Prostate gland (tissue), 2 donors: ENCODE data around the gene SCN2A. TPM values are rescaled to one million over a fixed set of nuclear protein-coding genes. Genes with fewer than 3 reads are reported as not detected.

Source experiments
- DNase-seq: peaks from one replicate; pipeline ENCODE4 v3.0.0-alpha.2; 2019; ENCODE audit warnings: low spot score
- H3K27ac ChIP-seq, 2 donors: fragments of 200-600 bp; sonication (generic); 2 replicates each; pipeline ENCODE4 v1.5.1; 2017 to 2019
- H3K27me3 ChIP-seq: fragments of 200-600 bp; sonication (generic); replicated peaks from 2 replicates; pipeline ENCODE4 v1.5.1; 2019; ENCODE audit not compliant: insufficient read depth
- H3K36me3 ChIP-seq, 2 donors: fragments of 200-600 bp; sonication (generic); 1 replicate in 1 of 2; 2 replicates in 1 of 2; pipeline versions ENCODE4 v1.5.1 to v1.8.1; 2017 to 2019
- H3K4me1 ChIP-seq: fragments of 200-600 bp; sonication (generic); replicated peaks from 2 replicates; pipeline ENCODE4 v1.5.1; 2019
- H3K4me3 ChIP-seq, 2 donors: fragments of 200-600 bp; sonication (generic); 2 replicates each; pipeline ENCODE4 v1.5.1; 2017 to 2019
- H3K9me3 ChIP-seq: fragments of 200-600 bp; sonication (generic); 2 replicates; pipeline ENCODE4 v1.5.1; 2017
- CTCF ChIP-seq, 4 experiments: fragments of 200-600 bp in 2 of 4; fragments of 450-650 bp in 2 of 4; sonication (generic) in 2 of 4; IDR thresholded peaks; 1 replicate in 3 of 4; 2 replicates in 1 of 4; pipeline ENCODE4 v1.5.1; 2016 to 2019; ENCODE audit warnings: antibody characterized with exemption in 4 of 4, mild to moderate bottlenecking in 2 of 4, moderate library complexity in 2 of 4
- POLR2A ChIP-seq: fragments of 450-650 bp; IDR thresholded peaks from one replicate; pipeline ENCODE4 v1.6.1; 2016; ENCODE audit warnings: antibody characterized with exemption, mild to moderate bottlenecking
- POLR2AphosphoS5 ChIP-seq: sonication (generic); formaldehyde crosslinking; IDR thresholded peaks from one replicate; pipeline ENCODE4 v1.6.1; 2017; ENCODE audit warnings: antibody characterized with exemption
- WGBS: methylation state at CpG from one replicate; pipeline ENCODE4 v1.1.5; 2018; 5-methylcytosine and 5-hydroxymethylcytosine counted together
- intact Hi-C: fragments of 100-400 bp; cut with DNase I; formaldehyde crosslinking; loops from one replicate; pipeline ENCODE4 v1.14.2; 2022
- total RNA-seq, 2 donors: library from RNA; depleted of rRNA; stranded (reverse); fragments of >200 nt; gene quantifications; one replicate each; pipeline ENCODE4 v1.1.0, GENCODE V29; 2016

Gene SCN2A
- total RNA-seq, 2 donors from 2014 or later: 0.87 to 1.4 TPM

- 83% methylated on average over 3 of the region's 3 CpGs for WGBS
- intact Hi-C loops: no loop called here
Measured at GRCh38 chr2:165406173-165406572, 167.0 kb downstream of the SCN2A start.

GRCh38 chr2:165407466-165407865, 168.3 kb downstream of the SCN2A start:
- no peak for TF ChIP-seq POLR2A
- TF ChIP-seq CTCF (IDR thresholded peaks at IDR 0.05): no peak
- TF ChIP-seq POLR2AphosphoS5: no peak
- no peaks in the 10 kb centered on the region for H3K27me3 ChIP-seq
- no peaks in the 10 kb centered on the region for H3K36me3 ChIP-seq
- no peaks in the 10 kb centered on the region for H3K9me3 ChIP-seq
- no peak for DNase-seq
- no peaks in the 10 kb centered on the region for H3K4me1 ChIP-seq
- intact Hi-C loops: no loop called here
- H3K4me3 ChIP-seq: no peak overlapping the region
- no peak overlapping the region for H3K27ac ChIP-seq

More at GRCh38 chr2:165406173-165406572, 167.0 kb downstream of the SCN2A start:
- no peaks in the 10 kb centered on the region for H3K36me3 ChIP-seq
- no peak for DNase-seq
- no peaks in the 10 kb centered on the region for H3K27me3 ChIP-seq
- no peak for TF ChIP-seq POLR2AphosphoS5
- no peak for TF ChIP-seq POLR2A
- TF ChIP-seq CTCF (IDR thresholded peaks at IDR 0.05): no peak
- no peaks in the 10 kb centered on the region for H3K4me1 ChIP-seq
- no peaks in the 10 kb centered on the region for H3K9me3 ChIP-seq
- no peak overlapping the region for H3K4me3 ChIP-seq
- no peak overlapping the region for H3K27ac ChIP-seq

- H3K4me1 ChIP-seq: no peaks in the 10 kb centered on the region
- TF ChIP-seq POLR2A (no peak), POLR2AphosphoS5 (peak; percentile 79)
- WGBS: 27% methylated on average over 3 of the region's 3 CpGs
- intact Hi-C loops: no loop called here
- H3K36me3 ChIP-seq: no peaks in the 10 kb centered on the region
- peak; percentile 76 for DNase-seq
- H3K9me3 ChIP-seq: no peaks in the 10 kb centered on the region
- H3K27ac ChIP-seq: no peak overlapping the region
- H3K27me3 ChIP-seq: no peaks in the 10 kb centered on the region
- H3K4me3 ChIP-seq: no peak overlapping the region
Measured at GRCh38 chr2:165408186-165408585, 169.0 kb downstream of the SCN2A start.

GRCh38 chr2:165410276-165410675, 171.1 kb downstream of the SCN2A start:
- H3K4me3 ChIP-seq: no peak overlapping the region
- H3K36me3 ChIP-seq: no peaks in the 10 kb centered on the region
- no peak for DNase-seq
- no peak for TF ChIP-seq POLR2AphosphoS5
- no peak for TF ChIP-seq CTCF (IDR thresholded peaks at IDR 0.05)
- TF ChIP-seq POLR2A: no peak
- H3K27ac ChIP-seq: no peak overlapping the region
- no peaks in the 10 kb centered on the region for H3K27me3 ChIP-seq
- intact Hi-C loops: no loop called here
- no peaks in the 10 kb centered on the region for H3K9me3 ChIP-seq
- H3K4me1 ChIP-seq: no peaks in the 10 kb centered on the region

- no peaks in the 10 kb centered on the region for H3K4me1 ChIP-seq
- DNase-seq: no peak
- H3K27me3 ChIP-seq: no peaks in the 10 kb centered on the region
- H3K36me3 ChIP-seq: no peaks in the 10 kb centered on the region
- no peak overlapping the region for H3K27ac ChIP-seq
- H3K9me3 ChIP-seq: no peaks in the 10 kb centered on the region
- H3K4me3 ChIP-seq: no peak overlapping the region
- TF ChIP-seq POLR2AphosphoS5: no peak
- intact Hi-C loops: no loop called here
Measured at GRCh38 chr2:165414187-165414586, 175.0 kb downstream of the SCN2A start.

GRCh38 chr2:165417009-165417408, 177.8 kb downstream of the SCN2A start:
- Histone ChIP-seq H3K27ac (no peak overlapping the region), H3K36me3 (no peaks in the 10 kb centered on the region), H3K4me3 (no peak overlapping the region), H3K27me3 (no peaks in the 10 kb centered on the region), H3K9me3 (no peaks in the 10 kb centered on the region), H3K4me1 (no peaks in the 10 kb centered on the region)
- TF ChIP-seq CTCF (IDR thresholded peaks at IDR 0.05) (no peak), POLR2AphosphoS5 (no peak), POLR2A (no peak)
- intact Hi-C loops: no loop called here
- 89% methylated on average over 1 of the region's 1 CpG for WGBS
- no peak for DNase-seq
